HepG2 (cell line): ENCODE measurements around the gene PIP4K2B. TPM values are rescaled to one million over a fixed set of nuclear protein-coding genes. Genes with fewer than 3 reads are reported as not detected.
A peak's percentile ranks its signal among the peaks of the same experiment; 100 is the strongest.

Experiments used
- ATF7-NPFF ChIP-seq: sonication (generic); formaldehyde crosslinking; IDR thresholded peaks from 2 replicates; pipeline ENCODE4 v1.8.1; 2023; ENCODE audit warnings: mild to moderate bottlenecking, low read depth, missing genetic modification reagents, moderate library complexity
- DPF2 ChIP-seq: sonication (generic); formaldehyde crosslinking; IDR thresholded peaks from 2 replicates; pipeline ENCODE4 v1.4.0; 2020; ENCODE audit warnings: mild to moderate bottlenecking, low read depth, missing genetic modification reagents, borderline replicate concordance
- ISX ChIP-seq: sonication (generic); formaldehyde crosslinking; conservative IDR thresholded peaks from 2 replicates; pipeline ENCODE4 v1.5.0; 2020; ENCODE audit warnings: missing genetic modification reagents
- MYNN ChIP-seq: sonication (generic); formaldehyde crosslinking; IDR thresholded peaks from 2 replicates; pipeline ENCODE4 v1.4.0; 2020; ENCODE audit warnings: mild to moderate bottlenecking, low read depth, missing genetic modification reagents
- NFYC ChIP-seq: IDR thresholded peaks from 2 replicates; pipeline ENCODE4 v1.6.1; 2016; ENCODE audit warnings: missing genetic modification reagents, missing compliant biosample characterization
- NR2C2 ChIP-seq: sonication (generic); formaldehyde crosslinking; IDR thresholded peaks from 2 replicates; pipeline ENCODE4 v1.4.0; 2020; ENCODE audit warnings: missing genetic modification reagents, mild to moderate bottlenecking, moderate library complexity, borderline replicate concordance
- TOE1 ChIP-seq: sonication (generic); formaldehyde crosslinking; IDR thresholded peaks from 2 replicates; pipeline ENCODE4 v1.4.0; 2020; ENCODE audit warnings: mild to moderate bottlenecking, missing genetic modification reagents
- XBP1 ChIP-seq: sonication (generic); formaldehyde crosslinking; IDR thresholded peaks from 2 replicates; pipeline ENCODE4 v1.5.0; 2020; ENCODE audit warnings: missing genetic modification reagents
- ZNF143 ChIP-seq: sonication (generic); formaldehyde crosslinking; IDR thresholded peaks from 2 replicates; pipeline ENCODE4 v1.4.0; 2020; ENCODE audit warnings: missing genetic modification reagents
- ZNF207 ChIP-seq: fragments of 450-650 bp; IDR thresholded peaks from 2 replicates; pipeline ENCODE4 v1.6.1; 2016; ENCODE audit warnings: antibody characterized with exemption, borderline replicate concordance
- ZNF329 ChIP-seq: sonication (generic); formaldehyde crosslinking; IDR thresholded peaks from 2 replicates; pipeline ENCODE4 v1.9.0; 2021; ENCODE audit warnings: low read depth, mild to moderate bottlenecking, missing genetic modification reagents
- ZNF432 ChIP-seq: sonication (generic); formaldehyde crosslinking; IDR thresholded peaks from 2 replicates; pipeline ENCODE4 v1.5.0; 2020; ENCODE audit warnings: missing genetic modification reagents, mild to moderate bottlenecking, borderline replicate concordance
- polyA plus RNA-seq, 8 experiments: library from polyadenylated mRNA; depleted of rRNA in 3 of 8; stranded (reverse) in 7 of 8; unstranded in 1 of 8; fragments of >200 nt; fragmentation: Illumina TruSeq in 4 of 8; extraction: Trizol in 4 of 8; gene quantifications; 2 replicates each; pipeline versions ENCODE4 v1.2.1 to v1.2.3, GENCODE V29; 2011 to 2016; ENCODE audit warnings: low read depth in 4 of 8, missing spikeins in 1 of 8, mixed read lengths in 1 of 8; ENCODE audit not compliant: insufficient read depth in 1 of 8
- total RNA-seq, 5 experiments: library from RNA; depleted of rRNA; stranded (reverse); fragments of >200 nt; fragmentation: Illumina TruSeq; extraction: Trizol; gene quantifications; 2 replicates each; pipeline ENCODE4 v1.2.3, GENCODE V29; 2016; ENCODE audit warnings: low read depth in 1 of 5
- TF ChIP-seq, protein P1 (sequence below): sonication (generic); formaldehyde crosslinking; IDR thresholded peaks from 2 replicates; pipeline ENCODE4 v1.5.0; 2020; ENCODE audit warnings: mild to moderate bottlenecking, missing genetic modification reagents, borderline replicate concordance
- TF ChIP-seq, protein P2 (sequence below): sonication (generic); formaldehyde crosslinking; IDR thresholded peaks from 2 replicates; pipeline ENCODE4 v1.4.0; 2020; ENCODE audit warnings: missing genetic modification reagents, borderline replicate concordance
- TF ChIP-seq, protein P3 (sequence below): sonication (generic); formaldehyde crosslinking; IDR thresholded peaks from 2 replicates; pipeline ENCODE4 v1.5.0; 2020; ENCODE audit warnings: missing genetic modification reagents

PIP4K2B gene
- total and polyA plus RNA-seq, 2 of the 13 experiments (the other 11 are each of a cell fraction or from before 2014, with no cell fraction given), result 20.4 to 54.0 TPM

DNA sequence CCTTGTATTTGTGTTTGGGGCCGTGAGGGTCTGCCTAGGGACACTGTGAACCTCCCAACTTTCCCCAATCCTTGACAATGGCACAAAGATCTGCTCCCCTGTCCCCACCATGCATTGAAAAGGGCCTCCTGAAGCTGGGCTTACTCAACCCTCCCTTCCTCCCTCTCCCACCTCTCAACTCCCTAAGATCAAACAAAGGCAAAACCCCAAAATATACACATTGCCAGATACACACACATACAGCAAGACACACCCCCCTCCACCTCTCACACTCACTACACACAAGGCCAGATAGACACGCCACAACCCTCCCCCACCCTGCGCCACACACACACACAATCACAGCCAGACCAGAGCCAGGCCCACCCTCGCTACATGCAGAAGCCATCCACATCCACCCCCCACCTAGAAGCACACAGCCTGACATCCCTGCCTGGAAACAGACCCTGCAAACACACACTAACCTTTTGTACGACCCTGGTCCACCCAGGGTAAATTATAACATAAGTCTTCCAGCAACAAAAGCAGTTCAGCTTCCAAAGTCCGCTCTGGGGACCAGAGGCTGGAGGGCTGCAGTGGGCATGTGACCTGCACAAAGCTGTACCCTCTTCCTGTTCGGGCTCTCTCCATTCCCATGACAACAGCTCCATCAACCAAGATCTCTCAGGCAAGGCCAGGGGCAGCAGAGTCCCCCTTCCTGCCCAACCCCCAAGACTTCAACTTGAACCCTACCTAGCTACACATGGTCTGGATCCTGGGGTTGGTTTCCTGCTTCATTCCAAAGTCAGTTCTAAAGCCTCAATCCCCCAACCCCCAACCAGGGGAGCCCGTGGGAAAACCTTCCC lies 53.1 kb downstream of the PIP4K2B start (continued):
- TF ChIP-seq DPF2 (0 out of 2 replicates have a peak, but pooled peaks have one; percentile 16), NFYC (no peak; the same call in 1 of the 2 replicates), ZNF207 (no peak), MYNN (CRISPR knock-in tag) (0 out of 2 replicates have a peak, but pooled peaks have one; percentile 3), NR2C2 (peak; percentile 64; the same call in 1 of the 2 replicates), TOE1 (CRISPR knock-in tag) (0 out of 2 replicates have a peak, but pooled peaks have one; percentile 1), ATF7-NPFF (CRISPR knock-in tag) (no peak), ZNF143 (CRISPR knock-in tag) (no peak), ZNF329 (CRISPR knock-in tag) (no peak), ZNF432 (CRISPR knock-in tag) (no peak), ISX (CRISPR knock-in tag) (no peak), XBP1 (no peak)
- TF ChIP-seq, protein P1, sequence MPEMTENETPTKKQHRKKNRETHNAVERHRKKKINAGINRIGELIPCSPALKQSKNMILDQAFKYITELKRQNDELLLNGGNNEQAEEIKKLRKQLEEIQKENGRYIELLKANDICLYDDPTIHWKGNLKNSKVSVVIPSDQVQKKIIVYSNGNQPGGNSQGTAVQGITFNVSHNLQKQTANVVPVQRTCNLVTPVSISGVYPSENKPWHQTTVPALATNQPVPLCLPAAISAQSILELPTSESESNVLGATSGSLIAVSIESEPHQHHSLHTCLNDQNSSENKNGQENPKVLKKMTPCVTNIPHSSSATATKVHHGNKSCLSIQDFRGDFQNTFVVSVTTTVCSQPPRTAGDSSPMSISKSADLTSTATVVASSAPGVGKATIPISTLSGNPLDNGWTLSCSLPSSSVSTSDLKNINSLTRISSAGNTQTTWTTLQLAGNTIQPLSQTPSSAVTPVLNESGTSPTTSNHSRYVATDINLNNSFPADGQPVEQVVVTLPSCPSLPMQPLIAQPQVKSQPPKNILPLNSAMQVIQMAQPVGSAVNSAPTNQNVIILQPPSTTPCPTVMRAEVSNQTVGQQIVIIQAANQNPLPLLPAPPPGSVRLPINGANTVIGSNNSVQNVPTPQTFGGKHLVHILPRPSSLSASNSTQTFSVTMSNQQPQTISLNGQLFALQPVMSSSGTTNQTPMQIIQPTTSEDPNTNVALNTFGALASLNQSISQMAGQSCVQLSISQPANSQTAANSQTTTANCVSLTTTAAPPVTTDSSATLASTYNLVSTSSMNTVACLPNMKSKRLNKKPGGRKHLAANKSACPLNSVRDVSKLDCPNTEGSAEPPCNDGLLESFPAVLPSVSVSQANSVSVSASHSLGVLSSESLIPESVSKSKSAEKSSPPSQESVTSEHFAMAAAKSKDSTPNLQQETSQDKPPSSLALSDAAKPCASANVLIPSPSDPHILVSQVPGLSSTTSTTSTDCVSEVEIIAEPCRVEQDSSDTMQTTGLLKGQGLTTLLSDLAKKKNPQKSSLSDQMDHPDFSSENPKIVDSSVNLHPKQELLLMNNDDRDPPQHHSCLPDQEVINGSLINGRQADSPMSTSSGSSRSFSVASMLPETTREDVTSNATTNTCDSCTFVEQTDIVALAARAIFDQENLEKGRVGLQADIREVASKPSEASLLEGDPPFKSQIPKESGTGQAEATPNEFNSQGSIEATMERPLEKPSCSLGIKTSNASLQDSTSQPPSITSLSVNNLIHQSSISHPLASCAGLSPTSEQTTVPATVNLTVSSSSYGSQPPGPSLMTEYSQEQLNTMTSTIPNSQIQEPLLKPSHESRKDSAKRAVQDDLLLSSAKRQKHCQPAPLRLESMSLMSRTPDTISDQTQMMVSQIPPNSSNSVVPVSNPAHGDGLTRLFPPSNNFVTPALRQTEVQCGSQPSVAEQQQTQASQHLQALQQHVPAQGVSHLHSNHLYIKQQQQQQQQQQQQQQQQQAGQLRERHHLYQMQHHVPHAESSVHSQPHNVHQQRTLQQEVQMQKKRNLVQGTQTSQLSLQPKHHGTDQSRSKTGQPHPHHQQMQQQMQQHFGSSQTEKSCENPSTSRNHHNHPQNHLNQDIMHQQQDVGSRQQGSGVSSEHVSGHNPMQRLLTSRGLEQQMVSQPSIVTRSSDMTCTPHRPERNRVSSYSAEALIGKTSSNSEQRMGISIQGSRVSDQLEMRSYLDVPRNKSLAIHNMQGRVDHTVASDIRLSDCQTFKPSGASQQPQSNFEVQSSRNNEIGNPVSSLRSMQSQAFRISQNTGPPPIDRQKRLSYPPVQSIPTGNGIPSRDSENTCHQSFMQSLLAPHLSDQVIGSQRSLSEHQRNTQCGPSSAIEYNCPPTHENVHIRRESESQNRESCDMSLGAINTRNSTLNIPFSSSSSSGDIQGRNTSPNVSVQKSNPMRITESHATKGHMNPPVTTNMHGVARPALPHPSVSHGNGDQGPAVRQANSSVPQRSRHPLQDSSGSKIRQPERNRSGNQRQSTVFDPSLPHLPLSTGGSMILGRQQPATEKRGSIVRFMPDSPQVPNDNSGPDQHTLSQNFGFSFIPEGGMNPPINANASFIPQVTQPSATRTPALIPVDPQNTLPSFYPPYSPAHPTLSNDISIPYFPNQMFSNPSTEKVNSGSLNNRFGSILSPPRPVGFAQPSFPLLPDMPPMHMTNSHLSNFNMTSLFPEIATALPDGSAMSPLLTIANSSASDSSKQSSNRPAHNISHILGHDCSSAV, result no peak
- TF ChIP-seq, protein P2, sequence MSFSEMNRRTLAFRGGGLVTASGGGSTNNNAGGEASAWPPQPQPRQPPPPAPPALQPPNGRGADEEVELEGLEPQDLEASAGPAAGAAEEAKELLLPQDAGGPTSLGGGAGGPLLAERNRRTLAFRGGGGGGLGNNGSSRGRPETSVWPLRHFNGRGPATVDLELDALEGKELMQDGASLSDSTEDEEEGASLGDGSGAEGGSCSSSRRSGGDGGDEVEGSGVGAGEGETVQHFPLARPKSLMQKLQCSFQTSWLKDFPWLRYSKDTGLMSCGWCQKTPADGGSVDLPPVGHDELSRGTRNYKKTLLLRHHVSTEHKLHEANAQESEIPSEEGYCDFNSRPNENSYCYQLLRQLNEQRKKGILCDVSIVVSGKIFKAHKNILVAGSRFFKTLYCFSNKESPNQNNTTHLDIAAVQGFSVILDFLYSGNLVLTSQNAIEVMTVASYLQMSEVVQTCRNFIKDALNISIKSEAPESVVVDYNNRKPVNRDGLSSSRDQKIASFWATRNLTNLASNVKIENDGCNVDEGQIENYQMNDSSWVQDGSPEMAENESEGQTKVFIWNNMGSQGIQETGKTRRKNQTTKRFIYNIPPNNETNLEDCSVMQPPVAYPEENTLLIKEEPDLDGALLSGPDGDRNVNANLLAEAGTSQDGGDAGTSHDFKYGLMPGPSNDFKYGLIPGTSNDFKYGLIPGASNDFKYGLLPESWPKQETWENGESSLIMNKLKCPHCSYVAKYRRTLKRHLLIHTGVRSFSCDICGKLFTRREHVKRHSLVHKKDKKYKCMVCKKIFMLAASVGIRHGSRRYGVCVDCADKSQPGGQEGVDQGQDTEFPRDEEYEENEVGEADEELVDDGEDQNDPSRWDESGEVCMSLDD (CRISPR knock-in tag), result no peak
- TF ChIP-seq, protein P3, sequence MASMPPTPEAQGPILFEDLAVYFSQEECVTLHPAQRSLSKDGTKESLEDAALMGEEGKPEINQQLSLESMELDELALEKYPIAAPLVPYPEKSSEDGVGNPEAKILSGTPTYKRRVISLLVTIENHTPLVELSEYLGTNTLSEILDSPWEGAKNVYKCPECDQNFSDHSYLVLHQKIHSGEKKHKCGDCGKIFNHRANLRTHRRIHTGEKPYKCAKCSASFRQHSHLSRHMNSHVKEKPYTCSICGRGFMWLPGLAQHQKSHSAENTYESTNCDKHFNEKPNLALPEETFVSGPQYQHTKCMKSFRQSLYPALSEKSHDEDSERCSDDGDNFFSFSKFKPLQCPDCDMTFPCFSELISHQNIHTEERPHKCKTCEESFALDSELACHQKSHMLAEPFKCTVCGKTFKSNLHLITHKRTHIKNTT (CRISPR knock-in tag), result no peak
